GM12875 (cell line): ENCODE data around the gene TAGLN.

ENCODE experiments used
- H3K4me3 ChIP-seq: one replicate; pipeline ENCODE4 v1.5.1; 2011; ENCODE audit warnings: low read depth, low read length, control low read depth
- CTCF ChIP-seq: IDR thresholded peaks from 2 replicates; pipeline ENCODE4 v1.5.1; 2011; ENCODE audit warnings: low read depth, mild to moderate bottlenecking, control low read depth, inconsistent platforms, low read length, moderate library complexity, borderline replicate concordance; ENCODE audit not compliant: insufficient read depth

TAGLN gene

GRCh38 chr11:117198613-117199012 is 557 bp upstream of the TAGLN start:
- TF ChIP-seq CTCF: no peak
- H3K4me3 ChIP-seq: no peak overlapping the region

GRCh38 chr11:117199916-117200812 is 994 bp downstream of the TAGLN start:
- no peak overlapping the region for H3K4me3 ChIP-seq

GRCh38 chr11:117200813-117201657 is 1.9 kb downstream of the TAGLN start:
- H3K4me3 ChIP-seq: no peak overlapping the region
- no peak for TF ChIP-seq CTCF

More at GRCh38 chr11:117199916-117200812, 994 bp downstream of the TAGLN start:
- no peak for TF ChIP-seq CTCF

- H3K4me3 ChIP-seq: no peak overlapping the region
- no peak for TF ChIP-seq CTCF
Observed at GRCh38 chr11:117201658-117202305, 2.6 kb downstream of the TAGLN start.

GRCh38 chr11:117202386-117203068 is 3.4 kb downstream of the TAGLN start:
- no peak for TF ChIP-seq CTCF
- no peak overlapping the region for H3K4me3 ChIP-seq

- TF ChIP-seq CTCF: no peak
- no peak overlapping the region for H3K4me3 ChIP-seq
Observed at GRCh38 chr11:117203069-117203407, 3.9 kb downstream of the TAGLN start.
